GM03348 (cell line): ENCODE data around the gene AMT.
"Not testable (repeated sequence)": the region's sequence is repeated elsewhere in the genome, so short reads cannot be mapped to it uniquely, and the experiment has no call there.

Experiments
- DNase-seq: peaks from one replicate; pipeline ENCODE4 v3.0.0; 2012; ENCODE audit warnings: low spot score

The AMT gene

GRCh38 chr3:49424816-49425215 is 2.5 kb upstream of the AMT start:
- no peak for DNase-seq

GRCh38 chr3:49421890-49422378 is 339 bp downstream of the AMT start:
- no peak for DNase-seq

GRCh38 chr3:49417516-49418120 is 4.7 kb downstream of the AMT start:
- DNase-seq: no peak

- no peak for DNase-seq
These were observed 5.4 kb downstream of the AMT start for GRCh38 chr3:49416867-49417266.

- DNase-seq: no peak
These were observed 6.2 kb downstream of the AMT start for GRCh38 chr3:49415931-49416601.

- DNase-seq: no peak
These were observed 7.5 kb downstream of the AMT start for GRCh38 chr3:49414753-49415152.

- no peak for DNase-seq
These were observed 8.9 kb downstream of the AMT start for GRCh38 chr3:49413338-49413734.

GRCh38 chr3:49412632-49413337 is 9.5 kb downstream of the AMT start:
- no peak for DNase-seq

GRCh38 chr3:49411968-49412631 is 10.2 kb downstream of the AMT start, which contains the start of the genes RHOA and TCTA:
Gene RHOA (minus strand): TSS chr3:49411976. CDS start chr3:49375589, 36,387 bp downstream.
Gene TCTA (plus strand): TSS chr3:49412423. CDS start chr3:49412427, 4 bp downstream.
- peak; percentile 100 for DNase-seq

- peak; percentile 61 for DNase-seq
These were observed 10.7 kb downstream of the AMT start for GRCh38 chr3:49411535-49411967.

- DNase-seq: no peak
These were observed 11.3 kb downstream of the AMT start for GRCh38 chr3:49410846-49411534.

- no peak for DNase-seq
These were observed 12.0 kb downstream of the AMT start for GRCh38 chr3:49410066-49410845.

GRCh38 chr3:49406571-49407565 is 15.4 kb downstream of the AMT start:
- no peak for DNase-seq

GRCh38 chr3:49405570-49405969 is 16.7 kb downstream of the AMT start:
- not testable (repeated sequence) for DNase-seq

GRCh38 chr3:49403891-49404290 is 18.4 kb downstream of the AMT start:
- no peak for DNase-seq

- DNase-seq: no peak
These were observed 20.5 kb downstream of the AMT start for GRCh38 chr3:49401766-49402165.

- no peak for DNase-seq
These were observed 22.8 kb downstream of the AMT start for GRCh38 chr3:49399461-49399860.

- DNase-seq: no peak
These were observed 24.8 kb downstream of the AMT start for GRCh38 chr3:49397470-49397869.

- DNase-seq: not testable (repeated sequence)
These were observed 31.0 kb downstream of the AMT start for GRCh38 chr3:49391310-49391709.

GRCh38 chr3:49389297-49389696 is 33.0 kb downstream of the AMT start:
- DNase-seq: no peak
